ENCODE data around the gene SPESP1. TPM values are rescaled to one million over a fixed set of nuclear protein-coding genes. Genes with fewer than 3 reads are reported as not detected.
"Not testable (repeated sequence)": the region's sequence is repeated elsewhere in the genome, so short reads cannot be mapped to it uniquely, and the experiment has no call there.

The SPESP1 gene
- total RNA-seq, 1 donor from 2014 or later: 2.0 TPM

- ATAC-seq: no peak
- DNase-seq: no peak
- Histone ChIP-seq H3K27me3 (ENCODE audit: low read depth) (peaks cover 11% of the 10 kb centered on the region), H3K4me1 (no peaks in the 10 kb centered on the region), H3K27ac (no peak overlapping the region), H3K9me3 (no peaks in the 10 kb centered on the region), H3K36me3 (no peaks in the 10 kb centered on the region), H3K4me3 (no peak overlapping the region)
- TF ChIP-seq, protein P1, sequence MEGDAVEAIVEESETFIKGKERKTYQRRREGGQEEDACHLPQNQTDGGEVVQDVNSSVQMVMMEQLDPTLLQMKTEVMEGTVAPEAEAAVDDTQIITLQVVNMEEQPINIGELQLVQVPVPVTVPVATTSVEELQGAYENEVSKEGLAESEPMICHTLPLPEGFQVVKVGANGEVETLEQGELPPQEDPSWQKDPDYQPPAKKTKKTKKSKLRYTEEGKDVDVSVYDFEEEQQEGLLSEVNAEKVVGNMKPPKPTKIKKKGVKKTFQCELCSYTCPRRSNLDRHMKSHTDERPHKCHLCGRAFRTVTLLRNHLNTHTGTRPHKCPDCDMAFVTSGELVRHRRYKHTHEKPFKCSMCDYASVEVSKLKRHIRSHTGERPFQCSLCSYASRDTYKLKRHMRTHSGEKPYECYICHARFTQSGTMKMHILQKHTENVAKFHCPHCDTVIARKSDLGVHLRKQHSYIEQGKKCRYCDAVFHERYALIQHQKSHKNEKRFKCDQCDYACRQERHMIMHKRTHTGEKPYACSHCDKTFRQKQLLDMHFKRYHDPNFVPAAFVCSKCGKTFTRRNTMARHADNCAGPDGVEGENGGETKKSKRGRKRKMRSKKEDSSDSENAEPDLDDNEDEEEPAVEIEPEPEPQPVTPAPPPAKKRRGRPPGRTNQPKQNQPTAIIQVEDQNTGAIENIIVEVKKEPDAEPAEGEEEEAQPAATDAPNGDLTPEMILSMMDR (IDR thresholded peaks at IDR 0.05): no peak
- intact Hi-C loops (cut with DNase I): no loop called here
Observed at GRCh38 chr15:68958597-68958996, 28.3 kb downstream of the SPESP1 start.

DNA sequence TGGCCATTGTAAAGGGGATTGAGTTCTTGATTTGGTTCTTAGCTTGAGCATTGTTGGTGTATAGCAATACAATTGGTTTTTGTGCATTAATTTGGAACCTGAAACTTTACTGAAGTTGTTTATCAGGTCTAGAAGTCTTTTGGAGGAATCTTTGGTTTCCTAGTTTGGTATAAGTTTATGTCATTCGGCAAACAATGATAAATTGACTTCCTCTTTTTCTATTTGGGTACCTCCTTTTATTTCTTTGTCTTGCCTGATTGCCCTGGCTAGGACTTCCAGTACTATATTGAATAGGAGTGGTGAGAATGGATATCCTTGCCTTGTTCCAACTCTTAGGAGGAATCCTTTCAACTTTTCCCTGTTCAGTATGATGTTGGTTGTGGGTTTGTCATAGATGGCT, 32.1 kb downstream of the SPESP1 start:
- TF ChIP-seq, protein P1 (IDR thresholded peaks at IDR 0.05): no peak
- no peaks in the 10 kb centered on the region for H3K4me1 ChIP-seq
- H3K36me3 ChIP-seq: no peaks in the 10 kb centered on the region
- DNase-seq: no peak
- no peak for ATAC-seq
- no peaks in the 10 kb centered on the region for H3K9me3 ChIP-seq
- no peaks in the 10 kb centered on the region for H3K27me3 ChIP-seq (ENCODE audit: low read depth)
- intact Hi-C loops (cut with DNase I): no loop called here
- no peak overlapping the region for H3K4me3 ChIP-seq
- no peak overlapping the region for H3K27ac ChIP-seq

- H3K27me3 ChIP-seq (ENCODE audit: low read depth); H3K27ac ChIP-seq; H3K9me3 ChIP-seq; ATAC-seq; intact Hi-C loops (cut with DNase I); H3K4me3 ChIP-seq; H3K4me1 ChIP-seq; H3K36me3 ChIP-seq; DNase-seq: not testable (repeated sequence)
Observed at GRCh38 chr15:68963719-68964118, 33.4 kb downstream of the SPESP1 start.

- no peak overlapping the region for H3K27ac ChIP-seq
- DNase-seq (no peak), ATAC-seq (no peak)
- H3K27me3 ChIP-seq (ENCODE audit: low read depth): no peaks in the 10 kb centered on the region
- H3K9me3 ChIP-seq: peaks cover 13% of the 10 kb centered on the region
- H3K4me3 ChIP-seq: no peak overlapping the region
- no peaks in the 10 kb centered on the region for H3K36me3 ChIP-seq
- no peaks in the 10 kb centered on the region for H3K4me1 ChIP-seq
- intact Hi-C loops (cut with DNase I): no loop called here
- TF ChIP-seq, protein P1 (IDR thresholded peaks at IDR 0.05): no peak
Observed at GRCh38 chr15:68966996-68967395, 36.7 kb downstream of the SPESP1 start.

- no peaks in the 10 kb centered on the region for H3K4me1 ChIP-seq
- no peak for DNase-seq
- H3K27me3 ChIP-seq (ENCODE audit: low read depth): no peaks in the 10 kb centered on the region
- no peak overlapping the region for H3K27ac ChIP-seq
- intact Hi-C loops (cut with DNase I): no loop called here
- no peak overlapping the region for H3K4me3 ChIP-seq
- H3K9me3 ChIP-seq: peaks cover 13% of the 10 kb centered on the region
- H3K36me3 ChIP-seq: no peaks in the 10 kb centered on the region
- ATAC-seq: no peak
- TF ChIP-seq, protein P1 (IDR thresholded peaks at IDR 0.05): no peak
Observed at GRCh38 chr15:68967948-68968347, 37.6 kb downstream of the SPESP1 start.

DNA sequence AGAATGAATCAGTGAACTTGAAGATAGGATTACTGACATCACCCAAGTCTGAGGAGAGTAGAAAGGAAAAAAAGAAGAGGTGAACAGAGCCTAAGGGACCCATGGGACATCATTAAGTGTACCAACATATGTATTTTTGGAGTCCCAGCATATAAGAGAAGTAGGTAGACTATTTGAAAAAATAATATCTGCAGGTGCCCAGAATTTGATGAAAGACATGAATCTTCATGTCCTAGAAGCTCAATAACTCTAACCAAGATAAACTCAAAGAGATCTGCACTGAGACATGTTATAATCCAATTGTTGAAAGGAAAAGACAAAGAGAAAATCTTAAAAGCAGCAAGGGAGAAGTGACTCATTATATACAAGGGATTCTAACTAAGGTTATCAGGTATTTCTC, 39.0 kb downstream of the SPESP1 start:
- Histone ChIP-seq H3K4me1 (no peaks in the 10 kb centered on the region), H3K27ac (no peak overlapping the region), H3K9me3 (peaks cover 13% of the 10 kb centered on the region), H3K27me3 (ENCODE audit: low read depth) (no peaks in the 10 kb centered on the region), H3K36me3 (no peaks in the 10 kb centered on the region), H3K4me3 (no peak overlapping the region)
- no peak for ATAC-seq
- no peak for DNase-seq
- TF ChIP-seq, protein P1 (IDR thresholded peaks at IDR 0.05): no peak
- intact Hi-C loops (cut with DNase I): no loop called here

All from lower lobe of right lung (tissue), 2 donors.